ENCODE results near the gene GPS1. TPM values are rescaled to one million over a fixed set of nuclear protein-coding genes. Genes with fewer than 3 reads are reported as not detected.
A peak's percentile ranks its signal among the peaks of the same experiment; 100 is the strongest.

The GPS1 gene
- total and polyA plus RNA-seq, 9 of the 15 experiments (the other 6 are each of a cell fraction or from before 2014, with no cell fraction given), result 3.1 to 167 (median 69.9) TPM

GRCh38 chr17:82030470-82031302 lies 21.0 kb upstream of the GPS1 start (continued):
- TF ChIP-seq ZNF277 (CRISPR knock-in tag; IDR thresholded peaks at IDR 0.05; ENCODE audit: borderline replicate concordance) (no peak), ATF3 (IDR thresholded peaks at IDR 0.05) (no peak), ATF3 (CRISPR knock-in tag; conservative IDR thresholded peaks at IDR 0.05) (0 out of 2 replicates have a peak, but pooled peaks have one; percentile 57), NR1H2 (CRISPR knock-in tag; IDR thresholded peaks at IDR 0.05) (no peak), ZFX (CRISPR knock-in tag; IDR thresholded peaks at IDR 0.05) (peak; percentile 80), NR3C1 (CRISPR knock-in tag; IDR thresholded peaks at IDR 0.05) (no peak), THAP7 (CRISPR knock-in tag; IDR thresholded peaks at IDR 0.05) (no peak), TRIM28 (IDR thresholded peaks at IDR 0.05) (no peak), ZBTB33 (CRISPR knock-in tag; IDR thresholded peaks at IDR 0.05) (peak; percentile 91), MTA1 (IDR thresholded peaks at IDR 0.05; ENCODE audit: borderline replicate concordance) (peak; percentile 40), FOXK2 (conservative IDR thresholded peaks at IDR 0.05 in 1 of 2, IDR thresholded peaks at IDR 0.05 in 1 of 2; ENCODE audit: low read depth in 2 of 2) (no peak), TBP (optimal IDR thresholded peaks at IDR 0.05; ENCODE audit: low read depth, low read length) (peak; percentile 25), SMAD2 (IDR thresholded peaks at IDR 0.05; ENCODE audit: low read depth, low read length) (no peak), TAF7 (tag; IDR thresholded peaks at IDR 0.05) (no peak), SAFB (IDR thresholded peaks at IDR 0.05; ENCODE audit: borderline replicate concordance, low read depth, low read length) (peak; percentile 80; the same call in 1 of the 2 replicates), HNRNPLL (IDR thresholded peaks at IDR 0.05; ENCODE audit: low read depth, low read length, poor library complexity, severe bottlenecking) (peak; percentile 25), MAX (CRISPR knock-in tag; IDR thresholded peaks at IDR 0.05) (peak; percentile 66)

Data from K562 (cell line).